Right lobe of liver (tissue), 6 donors: Measurements from ENCODE around the gene INSYN2A. TPM values are rescaled to one million over a fixed set of nuclear protein-coding genes. Genes with fewer than 3 reads are reported as not detected.
A peak's percentile ranks its signal among the peaks of the same experiment; 100 is the strongest.

Experiments
- ATAC-seq, 4 donors: fragments of 200-7000 bp; cut with Tn5 transposase; one replicate each; pipeline ENCODE4 v1.9.1; 2020; ENCODE audit warnings: mild to moderate bottlenecking in 4 of 4, moderate library complexity in 4 of 4
- DNase-seq, 3 donors: peaks; one replicate each; pipeline ENCODE4 v3.0.0-alpha.2; 2020
- H3K27ac ChIP-seq, 3 donors: fragments of 200-600 bp; one replicate each; pipeline ENCODE4 v1.8.0; 2022
- H3K27me3 ChIP-seq, 2 donors: fragments of 200-600 bp; one replicate each; pipeline ENCODE4 v1.8.0; 2022
- H3K36me3 ChIP-seq, 4 donors: fragments of 200-600 bp; sonication (generic) in 1 of 4; one replicate each; pipeline versions ENCODE4 v1.5.1 to v1.8.0; 2017 to 2022; ENCODE audit warnings: control low read depth in 1 of 4
- H3K4me1 ChIP-seq, 4 donors: fragments of 200-600 bp; sonication (generic) in 1 of 4; one replicate each; pipeline versions ENCODE4 v1.5.1 to v1.8.0; 2017 to 2022; ENCODE audit warnings: control low read depth in 1 of 4
- H3K4me3 ChIP-seq, 3 donors: fragments of 200-600 bp; one replicate each; pipeline ENCODE4 v1.8.0; 2022
- H3K9me3 ChIP-seq, 4 donors: fragments of 200-600 bp; sonication (generic) in 1 of 4; one replicate each; pipeline versions ENCODE4 v1.5.1 to v1.8.0; 2017 to 2022; ENCODE audit warnings: control low read depth in 1 of 4
- CTCF ChIP-seq, 4 donors: fragments of 200-600 bp in 3 of 4; fragments of 450-650 bp in 1 of 4; IDR thresholded peaks; one replicate each; pipeline versions ENCODE4 v1.5.1 to v1.8.0; 2016 to 2022; ENCODE audit warnings: antibody characterized with exemption in 4 of 4, mild to moderate bottlenecking in 2 of 4
- POLR2A ChIP-seq: fragments of 450-650 bp; IDR thresholded peaks from one replicate; pipeline ENCODE4 v1.6.1; 2017; ENCODE audit warnings: antibody characterized with exemption, mild to moderate bottlenecking
- WGBS: methylation state at CpG from one replicate; pipeline ENCODE4 v1.1.6; 2018; ENCODE audit warnings: low coverage, low lambda C conversion rate; ENCODE audit not compliant: insufficient coverage; ENCODE audit errors: missing lambda C conversion rate; 5-methylcytosine and 5-hydroxymethylcytosine counted together
- intact Hi-C, 2 donors: fragments of 100-400 bp; cut with DNase I; formaldehyde crosslinking; loops; one replicate each; pipeline versions ENCODE4 v1.11.2 to v1.14.1; 2022
- total RNA-seq, 6 experiments: library from RNA; depleted of rRNA in 2 of 6; stranded (reverse); fragments of >200 nt in 2 of 6; fragmentation: NEBNext Ultra II Directional in 3 of 6; extraction: Animal tissue kit (Norgen Biotek cat#: 25700) in 3 of 6; gene quantifications; one replicate each; pipeline versions ENCODE4 v1.1.0 to v1.2.4, GENCODE V29; 2016 to 2023
- donor health status: DM: no; HTN: yes; CAD: no.
- donor health status: DM: no; HTN: no; CAD: no.
- donor health status: DM: no; HTN: no; CAD: no.
- donor health status: DM: no; HTN: yes; CAD: no.
- donor health status: DM: no; HTN: yes; CAD: no.

INSYN2A gene
- total RNA-seq, 6 experiments from 2014 or later, result not detected

- intact Hi-C loops, result no loop called here
Measured at GRCh38 chr10:127195571-127196281, 665 bp downstream of the INSYN2A start.

GRCh38 chr10:127195041-127195506, 1.3 kb downstream of the INSYN2A start:
- TF ChIP-seq CTCF (IDR thresholded peaks at IDR 0.05), result no peak
- no peak for TF ChIP-seq POLR2A
- DNase-seq (no peak), ATAC-seq (peak; percentile 40 to 54 (median 52))
- peaks cover 0 to 13% (median 0%) of the 10 kb centered on the region in 4 donors for H3K4me1 ChIP-seq
- 9% methylated on average over 13 of the region's 28 CpGs for WGBS
- H3K27ac ChIP-seq, result no peak overlapping the region
- intact Hi-C loops, result no loop called here
- H3K9me3 ChIP-seq, result no peaks in the 10 kb centered on the region
- no peak overlapping the region for H3K4me3 ChIP-seq
- no peaks in the 10 kb centered on the region for H3K27me3 ChIP-seq
- no peaks in the 10 kb centered on the region for H3K36me3 ChIP-seq

More at GRCh38 chr10:127195571-127196281, 665 bp downstream of the INSYN2A start:
- ATAC-seq (peak; percentile 31 to 46 (median 37)), DNase-seq (no peak)
- TF ChIP-seq CTCF (IDR thresholded peaks at IDR 0.05) (no peak), POLR2A (no peak)
- Histone ChIP-seq H3K36me3 (no peaks in the 10 kb centered on the region), H3K9me3 (no peaks in the 10 kb centered on the region), H3K27me3 (no peaks in the 10 kb centered on the region), H3K4me1 (peaks cover 0 to 13% (median 0%) of the 10 kb centered on the region in 4 donors), H3K27ac (no peak overlapping the region), H3K4me3 (peak overlapping the region; percentile 23 to 41 (median 29))
- 0% methylated on average over 9 of the region's 91 CpGs for WGBS

GRCh38 chr10:127194599-127194998, 1.8 kb downstream of the INSYN2A start:
- DNase-seq (no peak), ATAC-seq (no peak)
- Histone ChIP-seq H3K9me3 (no peaks in the 10 kb centered on the region), H3K4me1 (peaks cover 0 to 13% (median 0%) of the 10 kb centered on the region in 4 donors), H3K27ac (no peak overlapping the region), H3K4me3 (no peak overlapping the region), H3K36me3 (no peaks in the 10 kb centered on the region), H3K27me3 (no peaks in the 10 kb centered on the region)
- intact Hi-C loops, result no loop called here
- TF ChIP-seq CTCF (IDR thresholded peaks at IDR 0.05) (no peak), POLR2A (no peak)
- WGBS, result 24% methylated on average over 12 of the region's 16 CpGs

- Histone ChIP-seq H3K4me1 (peaks cover 0 to 13% (median 0%) of the 10 kb centered on the region in 4 donors), H3K27ac (no peak overlapping the region), H3K27me3 (no peaks in the 10 kb centered on the region), H3K9me3 (no peaks in the 10 kb centered on the region), H3K36me3 (no peaks in the 10 kb centered on the region), H3K4me3 (no peak overlapping the region)
- no peak for TF ChIP-seq CTCF (IDR thresholded peaks at IDR 0.05)
- TF ChIP-seq POLR2A, result no peak
- ATAC-seq, result no peak
- intact Hi-C loops, result no loop called here
- WGBS, result 63% methylated on average over 2 of the region's 2 CpGs
- DNase-seq, result no peak
Measured at GRCh38 chr10:127194111-127194510, 2.3 kb downstream of the INSYN2A start.
